Occipital lobe (tissue), 2 donors: Measurements from ENCODE around the gene FMR1. TPM values are rescaled to one million over a fixed set of nuclear protein-coding genes. Genes with fewer than 3 reads are reported as not detected.

Source experiments
- DNase-seq: peaks from one replicate; lab custom pipeline; 2025; lab: John Stamatoyannopoulos, UW
- total RNA-seq: library from RNA; depleted of rRNA; stranded (reverse); fragments of >200 nt; gene quantifications from one replicate; pipeline ENCODE4 v1.2.3, GENCODE V29; 2014

FMR1 gene
- total RNA-seq: 84.5 TPM

DNA sequence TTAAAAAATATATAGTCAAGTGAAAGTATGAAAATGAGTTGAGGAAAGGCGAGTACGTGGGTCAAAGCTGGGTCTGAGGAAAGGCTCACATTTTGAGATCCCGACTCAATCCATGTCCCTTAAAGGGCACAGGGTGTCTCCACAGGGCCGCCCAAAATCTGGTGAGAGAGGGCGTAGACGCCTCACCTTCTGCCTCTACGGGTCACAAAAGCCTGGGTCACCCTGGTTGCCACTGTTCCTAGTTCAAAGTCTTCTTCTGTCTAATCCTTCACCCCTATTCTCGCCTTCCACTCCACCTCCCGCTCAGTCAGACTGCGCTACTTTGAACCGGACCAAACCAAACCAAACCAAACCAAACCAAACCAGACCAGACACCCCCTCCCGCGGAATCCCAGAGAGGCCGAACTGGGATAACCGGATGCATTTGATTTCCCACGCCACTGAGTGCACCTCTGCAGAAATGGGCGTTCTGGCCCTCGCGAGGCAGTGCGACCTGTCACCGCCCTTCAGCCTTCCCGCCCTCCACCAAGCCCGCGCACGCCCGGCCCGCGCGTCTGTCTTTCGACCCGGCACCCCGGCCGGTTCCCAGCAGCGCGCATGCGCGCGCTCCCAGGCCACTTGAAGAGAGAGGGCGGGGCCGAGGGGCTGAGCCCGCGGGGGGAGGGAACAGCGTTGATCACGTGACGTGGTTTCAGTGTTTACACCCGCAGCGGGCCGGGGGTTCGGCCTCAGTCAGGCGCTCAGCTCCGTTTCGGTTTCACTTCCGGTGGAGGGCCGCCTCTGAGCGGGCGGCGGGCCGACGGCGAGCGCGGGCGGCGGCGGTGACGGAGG is at the start of gene FMR1:
FMR1 (plus strand) TSS at position 728 of the 831 bp plus-strand sequence. CDS start 261 bp downstream, outside the sequence.
- DNase-seq: peak; percentile 84

DNA sequence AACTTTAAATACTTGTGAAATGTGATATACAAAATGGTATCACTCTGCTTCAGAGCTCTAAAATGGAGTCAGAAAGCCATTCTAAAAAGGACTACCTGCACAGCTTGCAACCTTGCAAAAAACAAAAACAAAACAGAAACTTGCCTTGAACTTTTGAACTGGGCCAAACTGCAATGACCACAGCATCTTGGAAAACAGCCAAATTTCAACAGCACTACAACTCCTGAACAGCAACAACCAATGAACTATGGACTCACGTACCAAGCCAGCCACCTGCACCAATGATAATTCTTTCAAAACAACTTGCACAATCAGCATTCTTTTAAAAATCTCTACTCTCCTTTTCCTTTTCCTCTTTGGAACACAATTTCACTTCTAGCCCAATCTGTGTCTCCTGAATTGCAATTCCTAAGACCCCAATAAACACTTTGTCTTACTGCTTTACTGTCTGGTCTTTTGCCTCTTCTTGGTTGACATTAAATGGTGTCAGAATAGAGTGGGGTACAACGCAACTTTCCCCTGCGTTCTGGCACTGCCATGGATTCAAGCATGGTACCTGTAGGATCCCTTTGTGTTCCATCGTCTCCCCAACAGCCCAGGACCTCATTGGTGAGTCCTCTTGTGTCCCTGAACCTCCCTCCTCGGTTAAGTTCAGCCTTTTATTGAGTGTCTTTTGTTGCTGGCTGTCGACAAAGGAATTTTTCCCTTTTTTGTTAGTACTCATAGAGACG is 35.7 kb upstream of the FMR1 start:
- no peak for DNase-seq

DNA sequence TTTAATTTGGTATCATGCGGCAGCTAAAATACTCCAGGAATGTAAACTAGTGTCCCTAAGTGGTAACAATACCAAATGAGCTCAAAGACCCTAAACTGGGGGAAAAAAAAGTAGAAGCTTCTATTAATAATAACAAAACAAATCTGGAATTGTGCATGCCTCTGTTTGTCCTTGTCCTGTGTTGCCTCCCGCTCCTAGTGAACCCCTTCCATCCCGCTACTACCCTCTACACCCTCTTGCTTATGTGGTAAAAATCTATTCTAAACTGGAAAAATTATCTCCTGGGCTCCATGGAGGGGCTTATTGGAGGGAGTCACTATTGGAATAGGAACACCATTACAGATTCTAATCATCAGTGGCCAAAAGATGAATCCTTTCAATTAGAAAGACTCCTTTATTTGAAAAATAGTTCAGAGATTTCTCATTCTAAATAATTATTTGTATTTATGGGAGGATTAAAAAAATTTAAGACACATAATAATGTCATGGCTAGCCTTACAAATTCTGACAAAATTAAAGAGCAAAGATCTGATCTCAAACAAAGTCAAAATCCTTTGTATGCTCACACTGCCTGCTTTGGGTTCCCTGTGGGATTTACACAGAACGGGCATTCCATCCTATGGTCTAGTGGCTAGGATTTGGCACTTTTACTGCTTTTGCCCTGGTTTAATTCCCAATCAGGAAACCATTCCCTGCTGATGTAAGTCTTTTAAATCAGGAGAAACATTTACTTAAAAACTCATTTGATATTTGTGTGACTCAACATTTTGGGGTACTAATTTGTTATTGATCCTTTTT is 34.7 kb upstream of the FMR1 start:
- DNase-seq: no peak

DNA sequence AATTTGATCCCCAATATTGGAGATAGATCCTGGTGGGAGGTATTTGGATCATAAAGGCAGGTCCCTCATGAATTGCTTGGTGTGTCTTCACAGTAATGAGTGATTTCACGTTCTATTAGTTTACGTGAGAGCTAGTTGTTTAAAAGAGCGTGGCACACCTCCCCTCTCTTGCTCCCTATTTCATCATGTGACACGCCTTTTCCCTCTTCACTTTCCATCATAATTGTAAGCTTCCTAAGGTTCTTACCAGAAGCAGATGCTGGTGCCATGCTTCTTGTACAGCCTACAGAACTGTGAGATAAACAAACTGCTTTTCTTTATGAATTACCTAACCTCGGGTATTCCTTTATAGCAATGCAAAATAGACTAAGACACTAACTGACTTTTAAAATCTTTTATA is 34.0 kb upstream of the FMR1 start:
- no peak for DNase-seq

GRCh38 chrX:147884958-147885357 is 26.8 kb upstream of the FMR1 start:
- DNase-seq: no peak

GRCh38 chrX:147890756-147891155 is 21.0 kb upstream of the FMR1 start:
- no peak for DNase-seq

DNA sequence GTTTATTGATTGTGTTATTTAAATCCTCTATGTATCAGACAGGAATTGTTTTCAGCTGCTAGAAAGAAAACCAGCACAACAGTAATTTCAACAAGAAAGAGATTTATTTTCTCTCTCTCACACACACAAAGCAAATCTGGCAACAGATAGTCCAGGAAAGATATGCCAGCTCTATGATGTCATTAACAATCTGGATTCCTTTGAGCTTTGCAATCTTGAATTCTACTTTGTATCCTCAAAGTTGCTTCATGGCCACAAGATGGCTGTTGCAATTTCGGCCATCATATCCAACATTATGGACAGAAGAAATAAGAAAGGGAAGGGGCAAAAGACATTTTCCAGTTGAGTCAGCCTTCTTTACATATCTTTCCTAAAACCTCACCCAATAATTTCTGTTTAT is 19.8 kb upstream of the FMR1 start:
- DNase-seq: no peak

DNA sequence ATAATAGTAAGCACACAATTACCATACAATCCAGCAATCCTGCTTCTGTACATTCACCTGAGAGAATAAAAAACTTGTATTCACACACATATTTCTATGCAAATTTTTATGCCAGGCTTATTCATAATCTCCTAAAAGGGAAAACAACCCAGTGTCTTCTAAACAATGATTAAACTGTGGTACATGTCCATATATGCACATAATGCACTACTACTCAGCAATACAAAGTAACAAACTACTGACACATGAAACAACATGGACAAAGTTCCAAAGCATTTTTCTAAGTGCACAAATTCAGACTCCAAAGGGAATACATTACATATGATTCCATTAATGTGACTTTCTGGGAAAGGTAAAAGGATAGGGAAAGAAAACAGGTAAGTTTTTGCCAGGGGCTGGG is 18.0 kb upstream of the FMR1 start:
- DNase-seq: no peak

DNA sequence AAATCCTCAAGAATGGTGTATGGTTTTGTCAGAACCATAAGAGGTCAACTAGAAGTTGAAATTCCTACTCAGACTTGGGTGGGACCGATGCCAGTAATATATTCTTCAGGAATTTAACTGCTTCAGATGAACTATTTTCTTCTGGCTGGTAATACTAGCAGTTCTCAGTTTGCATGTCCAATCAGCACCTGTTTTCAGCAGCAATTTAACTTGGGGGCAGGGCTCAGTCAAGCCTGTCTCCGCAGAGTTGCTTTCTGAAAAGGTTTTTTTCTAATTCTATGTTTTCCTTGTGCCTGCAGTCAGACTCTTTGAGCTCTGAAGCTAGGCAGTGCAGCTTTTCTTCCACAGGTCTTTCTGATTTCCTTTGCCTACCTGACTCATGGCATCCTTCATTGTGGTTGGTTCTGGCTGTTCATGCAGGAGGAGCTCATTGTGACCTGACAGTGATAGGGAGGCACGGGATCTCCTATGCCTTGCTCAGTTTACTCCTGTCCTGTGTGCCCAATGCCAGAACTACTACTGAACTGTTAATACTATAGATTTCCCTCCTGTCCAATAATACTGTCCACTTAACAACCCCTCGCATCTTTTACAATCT is 17.3 kb upstream of the FMR1 start:
- no peak for DNase-seq

DNA sequence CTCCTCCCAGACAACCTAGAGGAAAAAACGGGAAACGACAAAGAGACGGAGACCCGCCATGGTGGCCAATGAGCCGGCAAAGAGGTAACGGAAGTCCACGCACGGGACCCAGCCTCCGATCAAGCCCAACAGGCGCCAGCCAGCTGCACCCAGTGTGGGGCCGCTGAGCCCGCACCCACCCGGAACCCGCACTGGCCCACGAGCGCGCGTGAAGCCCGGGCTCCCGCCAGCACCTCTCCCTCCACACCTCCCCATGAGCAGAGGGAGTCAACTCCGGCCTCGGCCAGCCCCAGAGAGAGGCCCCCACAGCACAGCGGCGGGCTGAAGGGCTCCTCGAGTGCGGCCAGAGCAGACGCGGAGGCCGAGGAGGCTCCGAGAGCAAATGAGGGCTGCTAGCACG is 14.6 kb upstream of the FMR1 start:
- no peak for DNase-seq

DNA sequence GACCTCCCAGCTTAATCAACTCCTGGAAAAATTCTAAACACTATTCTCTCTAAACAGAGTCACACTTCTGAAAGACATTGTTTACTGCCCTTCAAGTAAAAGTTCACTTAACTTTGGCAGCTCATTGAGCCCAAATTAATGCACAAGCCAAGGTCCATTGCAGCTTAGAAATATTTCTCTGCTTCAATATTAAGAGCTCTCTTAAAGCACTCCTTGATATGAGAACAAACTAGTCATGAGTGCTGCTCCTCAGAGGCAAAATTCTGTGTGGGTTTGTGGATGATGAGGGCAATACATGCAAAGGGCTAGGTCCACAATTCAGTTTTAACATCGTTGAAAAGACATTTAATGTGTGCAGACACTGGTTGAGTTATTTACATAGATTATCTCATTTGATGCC is 12.8 kb upstream of the FMR1 start:
- DNase-seq: no peak

DNA sequence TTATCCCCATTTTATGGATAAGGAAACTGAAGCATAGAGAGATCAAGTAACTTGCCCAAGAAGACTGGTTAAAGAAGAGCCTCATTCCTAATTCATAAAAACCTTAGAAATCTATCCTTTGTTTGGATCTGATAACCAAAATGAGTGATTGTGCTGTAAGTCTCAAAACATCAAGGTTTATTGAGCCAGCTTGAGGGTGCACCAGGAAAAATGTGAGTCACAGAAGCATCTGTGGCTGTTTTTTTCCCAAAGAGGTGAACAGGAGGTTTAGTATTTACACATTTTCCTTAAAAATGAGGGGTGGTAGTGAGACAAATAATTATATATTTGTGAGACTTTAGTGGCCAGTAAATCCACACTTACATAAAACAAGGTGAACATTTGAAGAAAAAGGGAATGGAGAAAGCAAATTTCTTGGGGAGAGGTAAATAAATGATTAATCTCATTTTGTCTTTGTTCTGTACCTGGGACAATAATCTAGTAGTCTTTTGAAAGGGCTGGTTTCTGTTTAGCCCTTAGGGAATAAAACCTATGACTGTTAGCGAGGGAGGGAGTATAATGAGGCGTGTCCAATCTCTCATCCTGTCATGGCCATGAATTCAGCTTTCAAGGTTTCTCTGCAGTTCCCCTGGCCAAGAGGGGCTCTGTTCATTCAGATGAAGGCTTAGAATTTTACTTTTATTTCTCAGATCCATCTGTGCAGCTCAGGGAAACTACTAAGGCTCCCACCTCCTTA is 12.2 kb upstream of the FMR1 start:
- no peak for DNase-seq

- DNase-seq: no peak
These were observed 11.4 kb upstream of the FMR1 start for GRCh38 chrX:147900349-147900748.

- no peak for DNase-seq
These were observed 10.1 kb upstream of the FMR1 start for GRCh38 chrX:147901461-147902126.

DNA sequence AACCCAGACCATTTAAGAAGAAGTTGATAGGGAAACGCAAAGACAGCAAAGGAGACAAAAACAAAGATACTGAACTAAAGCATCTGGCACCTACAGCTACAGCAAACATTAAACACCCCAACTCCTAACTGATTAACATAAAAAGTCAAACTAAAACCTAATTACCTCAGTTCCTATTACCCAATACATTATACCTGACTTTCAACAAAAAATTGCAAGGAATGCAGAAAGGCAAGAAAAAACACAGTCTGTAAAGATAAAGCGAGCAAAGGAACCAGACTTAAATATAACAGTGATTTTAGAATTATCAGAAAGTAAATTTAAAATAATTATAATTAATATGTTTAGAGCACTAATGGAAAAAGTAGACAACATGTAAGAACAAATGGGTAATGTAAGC is 9.4 kb upstream of the FMR1 start:
- DNase-seq: no peak

DNA sequence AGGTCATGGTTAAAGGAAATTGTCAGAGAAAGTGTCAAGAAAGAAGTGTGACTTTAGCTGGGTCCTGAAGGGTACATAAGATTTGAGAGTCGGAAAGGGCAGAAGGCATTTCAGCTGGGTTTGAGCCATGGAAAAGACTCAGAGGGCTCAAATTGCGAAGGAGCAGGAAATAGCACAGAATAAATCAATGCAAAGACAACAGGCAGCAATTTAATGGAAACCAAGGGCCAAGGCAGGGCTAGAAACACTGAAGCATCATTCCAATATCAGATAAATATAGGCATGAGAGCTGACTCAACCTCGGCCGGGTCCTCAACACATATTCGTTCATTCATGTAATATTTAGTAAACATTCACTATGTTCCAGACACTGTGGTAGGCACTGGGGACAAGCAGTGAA is 3.6 kb upstream of the FMR1 start:
- no peak for DNase-seq

DNA sequence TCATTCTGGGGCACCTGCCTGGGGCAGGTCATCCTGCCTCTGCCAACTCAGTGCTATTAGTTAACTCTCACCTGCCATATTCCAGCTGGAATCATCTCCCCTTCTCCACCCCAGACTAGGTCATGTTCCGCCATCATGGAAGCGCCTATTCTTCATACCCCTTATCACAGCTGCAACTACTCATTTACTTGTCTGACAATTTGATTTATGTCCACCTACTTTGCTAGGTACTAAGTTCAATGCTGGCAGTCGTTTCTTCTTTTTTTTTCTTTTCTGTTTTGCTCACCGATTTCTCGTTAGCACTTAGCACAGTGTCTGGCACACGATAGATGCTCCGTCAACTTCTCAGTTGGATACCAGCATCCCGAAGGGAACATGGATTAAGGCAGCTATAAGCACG is 1.1 kb upstream of the FMR1 start:
- DNase-seq: no peak

DNA sequence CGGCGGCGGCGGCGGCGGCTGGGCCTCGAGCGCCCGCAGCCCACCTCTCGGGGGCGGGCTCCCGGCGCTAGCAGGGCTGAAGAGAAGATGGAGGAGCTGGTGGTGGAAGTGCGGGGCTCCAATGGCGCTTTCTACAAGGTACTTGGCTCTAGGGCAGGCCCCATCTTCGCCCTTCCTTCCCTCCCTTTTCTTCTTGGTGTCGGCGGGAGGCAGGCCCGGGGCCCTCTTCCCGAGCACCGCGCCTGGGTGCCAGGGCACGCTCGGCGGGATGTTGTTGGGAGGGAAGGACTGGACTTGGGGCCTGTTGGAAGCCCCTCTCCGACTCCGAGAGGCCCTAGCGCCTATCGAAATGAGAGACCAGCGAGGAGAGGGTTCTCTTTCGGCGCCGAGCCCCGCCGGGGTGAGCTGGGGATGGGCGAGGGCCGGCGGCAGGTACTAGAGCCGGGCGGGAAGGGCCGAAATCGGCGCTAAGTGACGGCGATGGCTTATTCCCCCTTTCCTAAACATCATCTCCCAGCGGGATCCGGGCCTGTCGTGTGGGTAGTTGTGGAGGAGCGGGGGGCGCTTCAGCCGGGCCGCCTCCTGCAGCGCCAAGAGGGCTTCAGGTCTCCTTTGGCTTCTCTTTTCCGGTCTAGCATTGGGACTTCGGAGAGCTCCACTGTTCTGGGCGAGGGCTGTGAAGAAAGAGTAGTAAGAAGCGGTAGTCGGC is 528 bp downstream of the FMR1 start:
- peak; percentile 17 for DNase-seq

DNA sequence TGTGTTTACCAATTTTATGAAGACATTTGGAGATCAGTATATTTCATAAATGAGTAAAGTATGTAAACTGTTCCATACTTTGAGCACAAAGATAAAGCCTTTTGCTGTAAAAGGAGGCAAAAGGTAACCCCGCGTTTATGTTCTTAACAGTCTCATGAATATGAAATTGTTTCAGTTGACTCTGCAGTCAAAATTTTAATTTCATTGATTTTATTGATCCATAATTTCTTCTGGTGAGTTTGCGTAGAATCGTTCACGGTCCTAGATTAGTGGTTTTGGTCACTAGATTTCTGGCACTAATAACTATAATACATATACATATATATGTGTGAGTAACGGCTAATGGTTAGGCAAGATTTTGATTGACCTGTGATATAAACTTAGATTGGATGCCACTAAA is 1.9 kb downstream of the FMR1 start:
- DNase-seq: no peak

- DNase-seq: no peak
These were observed 2.9 kb downstream of the FMR1 start for GRCh38 chrX:147914591-147914990.
